Smooth muscle cell (in vitro differentiated cells): Measurements from ENCODE around the gene PRG2. TPM values are rescaled to one million over a fixed set of nuclear protein-coding genes. Genes with fewer than 3 reads are reported as not detected.

Experiments
- DNase-seq: peaks from one replicate; lab custom pipeline; 2025; ENCODE audit not compliant: unreplicated experiment; lab: John Stamatoyannopoulos, UW
- H2AFZ ChIP-seq: fragments of 200-600 bp; sonication (generic); 2 replicates; pipeline ENCODE4 v1.6.0; 2016; ENCODE audit warnings: antibody characterized with exemption, low read depth, mild to moderate bottlenecking
- H3F3A ChIP-seq: fragments of 200-600 bp; sonication (generic); 2 replicates; pipeline ENCODE4 v1.6.0; 2017; ENCODE audit warnings: antibody characterized with exemption, low read depth
- H3K27ac ChIP-seq: fragments of 200-600 bp; sonication (generic); 2 replicates; pipeline ENCODE4 v1.5.1; 2016; ENCODE audit warnings: low read depth, mild to moderate bottlenecking
- H3K27me3 ChIP-seq: fragments of 200-600 bp; sonication (generic); 2 replicates; pipeline ENCODE4 v1.6.1; 2016; ENCODE audit warnings: low read depth, mild to moderate bottlenecking
- H3K36me3 ChIP-seq: fragments of 200-600 bp; sonication (generic); 2 replicates; pipeline ENCODE4 v1.5.1; 2016; ENCODE audit warnings: low read depth
- H3K4me1 ChIP-seq: fragments of 200-600 bp; sonication (generic); 2 replicates; pipeline ENCODE4 v1.5.1; 2016; ENCODE audit warnings: low read depth
- H3K4me2 ChIP-seq: fragments of 200-600 bp; sonication (generic); 2 replicates; pipeline ENCODE4 v1.6.0; 2016; ENCODE audit warnings: mild to moderate bottlenecking
- H3K4me3 ChIP-seq: fragments of 200-600 bp; sonication (generic); 2 replicates; pipeline ENCODE4 v1.5.1; 2016; ENCODE audit warnings: mild to moderate bottlenecking
- H3K79me2 ChIP-seq: fragments of 200-600 bp; sonication (generic); 2 replicates; pipeline ENCODE4 v1.6.0; 2016; ENCODE audit warnings: low read depth, mild to moderate bottlenecking
- H3K9ac ChIP-seq: fragments of 200-600 bp; sonication (generic); 2 replicates; pipeline ENCODE4 v1.6.0; 2016; ENCODE audit warnings: low read depth
- H3K9me3 ChIP-seq: fragments of 200-600 bp; sonication (generic); replicated peaks from 2 replicates; pipeline ENCODE4 v1.5.1; 2016; ENCODE audit warnings: low read depth
- H4K20me1 ChIP-seq: fragments of 200-600 bp; sonication (generic); 2 replicates; pipeline ENCODE4 v1.6.0; 2016; ENCODE audit warnings: low read depth
- CTCF ChIP-seq: fragments of 200-600 bp; sonication (generic); IDR thresholded peaks from 2 replicates; pipeline ENCODE4 v1.5.1; 2017; ENCODE audit warnings: borderline replicate concordance, mild to moderate bottlenecking, antibody characterized with exemption; ENCODE audit not compliant: insufficient read depth, poor library complexity, severe bottlenecking
- WGBS: methylation state at CpG from one replicate; pipeline ENCODE4 v1.1.7; 2016; ENCODE audit warnings: low lambda C conversion rate; 5-methylcytosine and 5-hydroxymethylcytosine counted together
- polyA plus RNA-seq: library from polyadenylated mRNA; unstranded; fragments of >200 nt; fragmentation: Nextera tagmentation; extraction: Ambion mirVana; gene quantifications from 2 replicates; pipeline ENCODE4 v1.2.1, GENCODE V29; 2016
- total RNA-seq: library from RNA; depleted of rRNA; stranded (reverse); fragments of >200 nt; gene quantifications from 2 replicates; pipeline ENCODE4 v1.2.3, GENCODE V29; 2014

PRG2 gene
- total and polyA plus RNA-seq, 2 experiments from 2014 or later: not detected

DNA sequence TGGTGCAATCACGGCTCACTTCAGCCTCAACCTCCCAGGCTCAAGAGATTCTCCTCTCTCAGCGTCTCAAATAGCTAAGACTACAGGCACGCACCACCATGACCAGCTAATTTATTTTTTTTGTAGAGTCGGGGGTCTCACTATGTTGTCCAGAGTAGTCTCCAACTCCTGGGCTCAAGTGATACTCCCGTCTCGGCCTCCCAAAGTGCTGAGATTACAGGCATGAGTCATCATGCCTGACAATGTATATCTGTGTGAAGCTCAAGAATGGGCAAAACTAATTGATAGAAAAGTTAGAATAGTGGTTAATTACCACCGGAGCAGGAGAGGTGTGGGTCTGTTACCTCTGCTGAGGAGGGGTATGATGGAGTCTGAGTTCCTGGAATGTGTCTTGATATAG is 45.6 kb upstream of the PRG2 start:
- Histone ChIP-seq H2AFZ (no peak overlapping the region), H3K27ac (no peak overlapping the region)
- WGBS: 66% methylated on average over 7 of the region's 7 CpGs

GRCh38 chr11:57434640-57435546 is 44.4 kb upstream of the PRG2 start:
- H3K4me3 ChIP-seq: no peak overlapping the region
- no peaks in the 10 kb centered on the region for H3K36me3 ChIP-seq
- H3K4me2 ChIP-seq: peak overlapping the region; percentile 54
- H3K9ac ChIP-seq: no peak overlapping the region
- no peak for TF ChIP-seq CTCF
- no peaks in the 10 kb centered on the region for H4K20me1 ChIP-seq
- no peaks in the 10 kb centered on the region for H3K9me3 ChIP-seq
- no peaks in the 10 kb centered on the region for H3K27me3 ChIP-seq
- no peak for DNase-seq
- H2AFZ ChIP-seq: no peak overlapping the region
- H3K4me1 ChIP-seq: peaks cover 17% of the 10 kb centered on the region
- 72% methylated on average over 15 of the region's 15 CpGs for WGBS
- peaks cover 17% of the 10 kb centered on the region for H3F3A ChIP-seq
- peak overlapping the region; percentile 33 for H3K27ac ChIP-seq
- H3K79me2 ChIP-seq: no peaks in the 10 kb centered on the region

More for the DNA sequence above, 45.6 kb upstream of the PRG2 start:
- H4K20me1 ChIP-seq: no peaks in the 10 kb centered on the region
- H3K4me1 ChIP-seq: peaks cover 17% of the 10 kb centered on the region
- no peak overlapping the region for H3K9ac ChIP-seq
- H3K36me3 ChIP-seq: no peaks in the 10 kb centered on the region
- TF ChIP-seq CTCF: no peak
- no peak for DNase-seq
- no peak overlapping the region for H3K4me2 ChIP-seq
- no peaks in the 10 kb centered on the region for H3K27me3 ChIP-seq
- H3K4me3 ChIP-seq: no peak overlapping the region
- H3F3A ChIP-seq: peaks cover 17% of the 10 kb centered on the region
- H3K79me2 ChIP-seq: no peaks in the 10 kb centered on the region
- no peaks in the 10 kb centered on the region for H3K9me3 ChIP-seq

DNA sequence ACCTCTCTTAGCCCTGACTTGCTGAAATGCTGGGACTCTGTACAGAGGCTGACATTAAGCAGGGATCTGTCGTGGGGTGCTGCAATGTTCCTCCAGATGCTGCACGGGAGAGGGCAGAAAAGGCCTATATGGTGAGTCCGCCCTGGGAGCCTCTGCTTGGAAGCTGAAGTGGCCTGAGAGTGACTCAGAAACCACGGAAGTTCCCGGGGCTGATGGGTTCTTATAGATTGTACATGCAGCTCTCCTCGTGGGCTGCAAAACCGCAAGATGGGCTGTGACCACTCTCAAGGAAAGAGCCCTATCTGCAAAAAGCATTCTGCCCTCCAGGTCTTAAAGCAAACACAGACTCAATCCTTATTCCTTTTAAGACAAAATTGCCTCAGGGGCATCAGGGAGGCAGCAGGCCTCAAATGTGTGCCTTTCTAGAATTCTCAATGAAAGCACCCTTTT is 42.3 kb upstream of the PRG2 start:
- TF ChIP-seq CTCF: no peak
- Histone ChIP-seq H3K4me3 (no peak overlapping the region), H4K20me1 (no peaks in the 10 kb centered on the region), H3K36me3 (no peaks in the 10 kb centered on the region), H3K4me1 (peaks cover 17% of the 10 kb centered on the region), H3K27me3 (peaks cover 3% of the 10 kb centered on the region), H3F3A (peaks cover 17% of the 10 kb centered on the region), H3K4me2 (peak overlapping the region; percentile 66), H3K27ac (peak overlapping the region; percentile 71), H3K9ac (no peak overlapping the region), H2AFZ (no peak overlapping the region), H3K9me3 (no peaks in the 10 kb centered on the region), H3K79me2 (no peaks in the 10 kb centered on the region)
- 5% methylated on average over 7 of the region's 7 CpGs for WGBS
- peak; percentile 51 for DNase-seq

DNA sequence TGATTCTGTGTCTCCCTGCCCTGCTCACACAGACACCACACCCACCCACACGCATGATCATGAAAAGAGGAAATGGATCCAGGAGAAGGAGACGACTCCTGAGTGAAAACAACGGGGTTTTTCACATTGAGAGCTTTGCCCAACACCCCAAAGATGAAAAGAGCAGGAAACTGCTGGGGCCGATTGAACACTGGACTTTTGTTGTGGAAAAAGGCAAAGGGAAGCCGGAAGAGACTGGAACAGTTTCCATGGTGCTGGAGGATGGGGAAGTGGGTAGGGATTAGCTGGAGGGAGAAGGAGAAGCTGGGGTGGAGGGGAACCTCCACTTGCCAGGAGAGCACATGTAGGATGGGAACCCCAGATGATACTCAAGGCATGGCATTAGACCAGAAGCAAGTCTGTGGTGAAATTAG is 41.7 kb upstream of the PRG2 start:
- no peak for DNase-seq
- 59% methylated on average over 5 of the region's 5 CpGs for WGBS
- H4K20me1 ChIP-seq: no peaks in the 10 kb centered on the region
- H3K79me2 ChIP-seq: no peaks in the 10 kb centered on the region
- peak overlapping the region; percentile 66 for H3K4me2 ChIP-seq
- H3K9me3 ChIP-seq: no peaks in the 10 kb centered on the region
- no peak overlapping the region for H2AFZ ChIP-seq
- no peak overlapping the region for H3K4me3 ChIP-seq
- H3F3A ChIP-seq: peaks cover 17% of the 10 kb centered on the region
- peak overlapping the region; percentile 71 for H3K27ac ChIP-seq
- H3K9ac ChIP-seq: peak overlapping the region; percentile 4
- peaks cover 17% of the 10 kb centered on the region for H3K4me1 ChIP-seq
- TF ChIP-seq CTCF: no peak
- H3K27me3 ChIP-seq: peaks cover 3% of the 10 kb centered on the region
- no peaks in the 10 kb centered on the region for H3K36me3 ChIP-seq
